HG03558 (cell line): ENCODE measurements around the gene RABGAP1L.
"Not testable (repeated sequence)": the region's sequence is repeated elsewhere in the genome, so short reads cannot be mapped to it uniquely, and the experiment has no call there.

ENCODE experiments used
- ATAC-seq: cut with Tn5 transposase; IDR thresholded peaks from one replicate; pipeline ENCODE4 v1.9.1; 2021; ENCODE audit warnings: moderate number of reproducible peaks; ENCODE audit not compliant: unreplicated experiment; ENCODE audit errors: extremely low read depth

RABGAP1L gene

DNA sequence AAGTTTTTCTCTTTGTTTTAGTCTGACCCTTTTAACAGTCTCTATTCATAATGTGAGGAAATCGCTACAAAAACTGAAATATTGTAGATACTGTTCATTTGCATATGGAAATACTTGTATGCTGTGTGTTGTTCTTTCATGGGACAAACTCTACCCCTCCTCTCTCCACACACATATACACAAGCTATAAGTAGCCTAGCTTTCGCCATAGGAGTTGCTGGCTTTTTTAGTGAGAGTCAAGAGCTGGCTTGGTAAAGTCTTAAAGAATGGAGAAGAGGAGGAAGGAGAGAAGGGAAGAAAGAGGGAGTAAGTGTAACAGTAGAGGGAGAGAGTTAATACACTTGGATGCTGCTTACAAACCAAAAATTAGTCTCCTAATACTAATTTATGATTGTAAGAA, 115.6 kb downstream of the RABGAP1L start:
- ATAC-seq = no peak

DNA sequence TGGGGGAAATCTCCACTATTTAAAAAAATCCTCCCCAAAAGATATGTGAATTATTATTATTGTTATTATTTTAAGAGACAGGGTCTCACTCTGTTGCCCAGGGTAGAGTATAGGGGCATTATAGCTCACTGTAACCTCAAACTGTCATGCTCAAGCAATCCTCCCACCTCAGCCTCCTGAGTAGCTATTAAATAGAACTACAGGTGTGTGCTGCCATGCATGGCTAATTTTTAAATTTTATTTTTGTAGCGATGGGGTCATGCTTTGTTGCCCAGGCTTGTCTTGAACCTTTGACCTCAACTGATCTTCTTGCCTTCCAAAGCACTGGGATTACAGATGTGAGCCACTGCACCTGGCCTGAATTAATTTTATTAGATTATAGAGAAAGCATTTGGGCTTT, 116.8 kb downstream of the RABGAP1L start:
- no peak for ATAC-seq

DNA sequence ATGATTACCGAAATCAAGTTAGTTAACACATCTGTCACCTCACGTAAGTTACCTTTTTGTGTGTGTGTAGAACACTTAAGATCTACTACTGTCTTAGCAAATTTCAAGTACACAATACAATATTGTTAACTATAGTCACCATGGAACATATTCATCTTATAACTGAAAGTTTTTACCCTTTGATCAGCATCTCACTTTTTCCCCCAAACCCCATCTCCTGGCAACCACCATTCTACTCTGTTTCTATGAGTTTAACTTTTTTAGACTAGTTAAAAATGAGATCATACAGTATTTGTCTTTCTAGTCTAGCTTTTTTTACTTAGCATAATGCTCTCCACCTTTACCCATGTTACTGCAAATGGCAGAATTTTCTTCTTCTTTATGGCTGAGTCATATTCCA, 124.7 kb downstream of the RABGAP1L start:
- ATAC-seq = no peak

DNA sequence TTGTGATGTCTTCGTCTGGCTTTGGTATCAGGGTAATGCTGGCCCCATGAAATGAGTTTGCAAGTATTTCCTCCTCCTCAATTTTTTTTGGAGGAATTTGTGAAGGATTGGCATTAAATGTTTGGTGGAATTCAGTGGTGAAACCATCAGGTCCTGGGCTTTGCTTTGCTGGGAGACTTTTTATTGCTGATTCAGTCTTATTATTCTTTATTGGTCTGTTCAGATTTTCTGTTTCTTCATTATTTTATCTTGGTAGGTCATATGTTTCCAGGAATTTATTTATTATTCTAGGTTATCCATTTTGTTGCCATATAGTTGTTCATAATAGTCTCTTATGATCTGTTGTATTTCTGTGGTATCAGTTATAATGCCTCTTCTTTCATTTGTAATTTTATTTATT, 126.7 kb downstream of the RABGAP1L start:
- ATAC-seq = no peak

DNA sequence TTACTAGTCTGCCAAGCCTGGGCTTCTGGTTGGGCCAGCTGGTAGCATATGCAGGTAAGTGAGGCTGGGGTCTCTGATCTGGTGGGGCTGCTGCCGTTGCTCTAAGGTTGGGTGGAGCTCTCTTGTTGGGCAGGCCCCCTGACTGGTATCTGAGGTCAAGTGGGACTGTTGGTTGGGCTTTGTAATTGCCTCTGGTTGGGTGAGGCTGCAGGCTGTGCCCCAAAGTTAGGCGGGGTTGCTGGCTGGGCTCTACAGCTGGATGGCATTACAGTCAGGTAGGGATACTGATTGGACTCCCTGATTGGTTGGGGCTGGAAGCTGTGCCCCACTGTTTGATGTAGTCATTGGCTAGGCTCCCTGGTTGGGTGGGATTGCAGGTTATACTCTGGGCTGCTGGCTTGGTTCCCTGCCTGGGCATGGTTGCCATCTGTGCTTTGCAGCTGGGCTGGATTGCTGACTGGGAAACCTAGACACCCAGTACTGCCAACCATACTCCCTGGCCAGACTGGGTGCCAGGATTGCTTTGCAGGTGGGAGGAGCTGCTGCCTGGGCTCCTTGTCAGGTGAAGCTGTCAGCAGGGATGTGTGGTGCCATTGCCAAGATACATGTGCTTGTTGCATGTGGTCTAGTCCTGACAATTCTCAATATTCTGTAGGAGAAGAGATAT, 130.5 kb downstream of the RABGAP1L start:
- ATAC-seq = no peak

DNA sequence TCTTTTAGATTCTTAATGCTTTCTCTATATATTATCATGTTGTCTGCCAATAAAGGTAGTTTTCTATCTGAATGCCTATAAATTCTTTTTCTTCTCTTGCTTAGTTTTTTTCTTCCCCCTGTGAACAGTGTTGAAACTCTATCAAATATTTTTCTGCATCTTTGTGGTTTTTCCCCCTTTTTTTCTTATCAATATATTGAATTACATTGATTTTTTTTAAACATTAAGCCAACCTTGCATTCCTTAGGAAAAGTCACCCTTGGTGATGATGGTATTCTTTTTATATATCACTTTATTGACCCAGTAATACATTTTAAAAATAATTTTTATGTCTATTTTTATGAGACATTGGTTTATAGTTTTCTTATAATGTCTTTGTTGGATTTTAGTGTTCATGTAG, 131.7 kb downstream of the RABGAP1L start:
- no peak for ATAC-seq

DNA sequence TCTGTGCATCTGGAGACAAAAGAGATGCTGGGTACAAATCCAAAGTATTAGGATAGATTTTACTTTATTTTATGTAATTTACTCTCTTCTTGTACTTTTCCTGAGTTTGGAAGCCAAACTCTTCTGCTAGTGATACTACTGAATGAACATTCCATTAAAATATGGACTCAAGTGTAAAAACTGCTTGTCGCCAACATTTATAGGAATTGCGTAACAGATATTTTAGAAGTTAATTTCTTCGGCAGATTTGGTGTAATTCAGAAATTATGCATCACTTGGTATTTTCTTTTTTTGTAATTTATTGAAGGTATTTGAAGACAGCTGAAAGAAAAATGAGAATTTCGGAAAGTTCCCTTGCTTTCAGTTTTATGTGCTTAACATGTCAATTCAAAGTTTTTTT, 137.0 kb downstream of the RABGAP1L start:
- ATAC-seq = no peak

DNA sequence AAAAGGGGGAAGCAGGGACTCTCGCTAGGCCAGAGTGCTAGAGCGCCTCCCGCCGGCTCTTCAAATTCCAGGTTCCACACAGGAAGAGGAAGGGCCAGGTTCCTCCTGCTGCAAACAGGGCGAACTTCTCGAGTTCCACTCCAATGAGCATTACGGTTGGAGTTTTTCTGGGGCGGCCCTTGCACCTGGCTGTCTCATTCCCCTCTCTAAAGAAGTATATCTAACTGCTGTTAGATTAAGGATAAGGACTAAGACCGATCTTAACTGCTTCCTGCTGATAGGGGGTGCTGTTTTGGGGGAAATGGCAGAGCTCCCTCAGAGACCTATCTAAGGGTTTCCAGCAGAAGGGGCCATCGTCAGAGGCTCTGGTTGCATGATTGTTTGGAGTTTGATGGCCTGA, 138.0 kb downstream of the RABGAP1L start:
- ATAC-seq = no peak

DNA sequence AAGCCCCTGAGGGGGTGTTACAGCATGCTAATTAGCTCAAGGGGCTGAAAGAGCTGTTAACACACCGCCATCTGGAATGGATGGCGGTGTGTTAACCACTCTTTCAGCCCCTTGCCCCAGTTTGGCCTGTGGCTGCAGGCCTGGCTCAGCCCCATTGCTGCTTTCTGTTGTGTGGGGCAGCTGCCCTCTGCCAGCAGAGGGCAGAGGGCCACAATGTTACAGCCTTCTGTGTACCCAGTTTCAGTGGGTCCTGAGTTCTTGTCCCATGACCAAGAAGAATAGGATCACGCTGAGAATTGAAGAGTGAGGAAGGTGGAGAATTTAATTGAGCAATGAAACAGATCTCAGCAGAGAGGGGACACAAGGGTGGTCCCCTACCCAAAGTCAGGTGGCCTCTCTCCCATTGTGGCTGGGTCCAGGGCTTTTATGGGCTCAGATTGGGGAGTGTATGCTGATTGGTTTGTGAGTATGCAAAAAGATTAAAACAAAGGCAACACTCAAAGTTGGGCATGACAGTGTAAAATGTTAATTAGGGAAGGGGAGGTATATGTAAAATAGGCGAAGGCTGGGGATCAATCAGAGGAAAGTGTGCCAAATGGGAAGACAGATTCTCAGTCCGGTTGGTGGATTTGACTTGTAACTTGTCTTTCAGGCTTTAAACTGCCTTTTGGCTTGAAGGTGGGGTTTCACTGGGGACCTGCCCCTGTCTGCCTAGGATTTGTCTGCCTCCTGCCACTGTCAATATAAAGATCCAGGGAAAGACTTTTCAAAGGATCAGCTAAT, 142.2 kb downstream of the RABGAP1L start:
- no peak for ATAC-seq

DNA sequence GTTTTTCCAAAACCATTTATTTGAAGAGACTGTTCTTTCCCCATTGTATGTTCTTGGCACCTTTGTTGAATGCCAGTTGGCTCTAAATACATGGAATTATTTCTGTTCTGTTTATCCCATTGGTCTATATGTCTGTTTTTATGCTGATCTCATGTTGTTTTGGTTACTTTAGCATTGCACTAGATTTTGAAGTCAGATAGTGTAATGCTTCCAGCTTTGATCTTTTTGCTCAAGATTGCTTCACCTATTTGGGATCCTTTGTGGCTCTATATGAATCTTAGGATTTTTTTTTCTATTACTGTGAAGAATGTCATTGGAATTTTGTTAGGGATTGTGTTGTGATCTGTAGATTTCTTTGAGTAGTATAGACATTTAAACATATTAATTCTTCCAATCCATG, 149.3 kb downstream of the RABGAP1L start:
- no peak for ATAC-seq

DNA sequence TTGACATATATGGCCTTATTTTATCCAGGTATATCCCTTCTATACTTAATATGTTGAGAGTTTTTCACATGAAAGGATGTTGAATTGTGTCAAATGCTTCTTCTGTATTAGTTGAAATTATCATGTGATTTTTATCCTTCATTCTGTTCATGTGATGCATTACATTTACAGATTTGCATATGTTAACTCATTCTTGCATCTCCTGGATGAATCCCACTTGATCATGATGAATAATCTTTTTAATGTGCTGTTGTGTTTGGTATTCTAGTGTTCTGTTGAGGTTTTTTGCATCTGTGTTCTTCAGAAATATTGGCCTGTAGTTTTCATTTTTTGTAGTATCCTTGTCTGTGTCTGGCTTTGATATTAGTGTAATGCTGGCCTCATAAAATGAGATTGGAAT, 150.2 kb downstream of the RABGAP1L start:
- ATAC-seq = no peak

DNA sequence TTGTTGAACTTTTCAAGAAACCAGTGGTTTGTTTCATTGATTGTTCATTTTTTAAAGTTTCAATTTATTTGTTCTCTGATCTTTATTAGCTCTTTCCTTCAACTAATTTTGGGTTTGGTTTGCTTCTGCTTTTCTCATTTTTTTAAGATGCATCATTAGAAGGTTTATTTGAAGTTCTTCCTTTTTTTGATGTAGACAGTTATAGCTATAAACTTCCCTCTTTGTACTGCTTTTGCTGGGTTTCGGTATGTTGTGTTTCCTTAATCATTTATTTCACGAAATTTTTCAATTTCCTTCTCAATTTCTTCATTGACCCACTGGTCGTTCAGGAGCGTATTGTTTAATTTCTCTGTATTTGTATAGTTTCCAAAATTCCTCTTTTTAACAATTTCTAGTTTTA, 155.1 kb downstream of the RABGAP1L start:
- no peak for ATAC-seq

DNA sequence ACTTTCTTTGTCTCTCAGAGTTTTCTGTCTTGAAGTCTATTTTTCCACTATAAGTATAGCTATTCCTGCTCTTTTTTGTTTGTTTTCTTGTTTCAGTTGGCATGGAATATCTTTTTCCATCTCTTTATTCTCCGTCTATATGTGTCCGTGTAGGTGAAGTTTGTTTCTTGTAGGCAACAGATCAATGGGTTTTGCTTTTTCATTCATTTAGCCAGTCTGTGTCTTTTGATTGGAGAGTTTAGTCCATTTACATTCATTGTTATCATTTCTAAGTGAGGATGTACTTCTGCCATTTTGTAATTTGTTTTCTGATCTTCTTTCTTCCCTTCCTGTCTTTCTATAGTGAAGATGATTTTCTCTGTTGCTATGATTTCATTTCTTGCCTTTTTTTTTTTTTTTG, 155.9 kb downstream of the RABGAP1L start:
- no peak for ATAC-seq

DNA sequence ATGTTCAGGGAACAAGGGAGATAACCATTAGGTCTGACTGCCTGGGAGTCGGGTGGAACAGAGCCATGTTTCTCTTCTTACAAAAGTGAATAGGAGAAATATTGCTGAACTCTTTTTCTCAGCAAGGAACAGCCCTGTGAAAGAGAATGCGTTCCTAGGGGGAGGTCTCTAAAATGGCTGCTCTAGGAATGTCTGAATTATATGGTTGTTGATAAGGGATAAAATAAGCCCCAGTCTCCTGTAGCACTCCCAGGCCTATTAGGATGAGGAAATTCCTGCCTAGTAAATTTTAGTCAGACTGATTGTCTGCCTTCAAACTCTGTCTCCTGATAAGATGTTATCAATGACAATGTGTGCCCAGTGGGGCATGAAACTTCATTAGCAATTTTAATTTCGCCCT, 161.6 kb downstream of the RABGAP1L start:
- ATAC-seq = not testable (repeated sequence)

DNA sequence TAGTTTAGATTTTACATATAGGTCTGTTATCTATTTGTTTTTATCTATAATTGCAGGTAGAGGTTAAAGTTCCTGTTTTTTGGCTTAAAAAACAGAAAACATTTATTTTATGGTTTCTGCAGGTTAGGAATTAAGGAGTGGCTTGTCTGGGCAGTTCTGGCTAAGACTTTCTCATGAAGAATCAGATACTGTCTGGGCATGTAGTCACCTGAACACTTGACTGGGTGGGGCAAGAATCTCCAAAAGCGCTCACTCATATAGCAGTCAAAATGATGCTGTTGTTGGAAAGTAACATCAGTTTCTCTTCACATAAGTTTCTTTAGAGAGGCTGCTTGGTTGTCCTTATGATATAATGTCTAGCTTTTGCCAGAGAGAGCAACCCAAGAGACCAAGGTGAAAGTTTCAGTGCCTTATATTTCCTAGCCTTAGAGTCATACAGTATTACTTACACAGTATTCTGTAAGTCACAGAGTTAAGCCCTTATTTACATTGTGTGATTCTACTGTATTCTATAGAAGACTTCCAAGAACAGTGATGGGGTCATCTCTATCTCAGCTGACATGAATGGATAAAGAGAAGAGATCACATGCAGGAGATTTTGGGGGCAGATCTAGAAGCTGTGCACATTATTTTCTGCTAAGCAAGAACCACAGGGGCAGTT, 163.0 kb downstream of the RABGAP1L start:
- ATAC-seq = no peak

DNA sequence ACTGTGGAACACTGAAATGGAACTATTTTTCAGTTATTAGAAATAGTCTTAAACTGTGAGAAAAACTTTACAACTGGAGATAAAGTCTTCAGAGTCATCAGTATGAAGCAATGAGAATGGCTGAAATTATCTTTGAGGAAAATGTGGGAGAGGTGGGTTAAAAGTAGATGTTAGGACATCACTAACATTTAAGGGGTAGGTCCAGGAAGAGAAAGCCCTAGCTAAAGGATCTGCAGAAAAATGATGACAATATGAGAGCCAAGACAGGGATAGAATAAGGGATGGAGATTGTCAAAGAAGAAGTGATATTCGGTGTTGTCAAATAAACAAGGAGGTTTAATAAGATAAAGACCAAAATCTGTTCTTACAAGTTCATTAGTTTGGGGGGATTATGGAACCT, 165.2 kb downstream of the RABGAP1L start:
- ATAC-seq = no peak

DNA sequence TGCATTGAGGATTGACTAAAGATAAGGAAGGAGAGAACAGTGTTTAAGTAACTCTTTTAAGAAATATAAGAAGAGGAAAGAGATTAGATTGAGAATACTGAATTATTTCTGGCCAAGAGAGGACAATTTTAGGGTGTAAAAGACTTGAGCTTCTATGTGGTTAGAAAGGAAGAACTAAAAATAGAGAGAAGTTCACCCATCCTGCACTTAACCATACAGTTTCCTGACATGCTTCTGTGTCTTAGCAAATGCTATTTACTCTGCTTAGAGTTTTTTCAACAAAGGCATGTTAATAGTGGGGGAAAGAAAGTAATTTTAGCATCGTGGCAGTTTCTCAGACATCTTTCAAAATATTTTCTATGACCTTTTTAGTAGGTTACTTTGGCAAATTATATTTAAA, 165.6 kb downstream of the RABGAP1L start:
- no peak for ATAC-seq

DNA sequence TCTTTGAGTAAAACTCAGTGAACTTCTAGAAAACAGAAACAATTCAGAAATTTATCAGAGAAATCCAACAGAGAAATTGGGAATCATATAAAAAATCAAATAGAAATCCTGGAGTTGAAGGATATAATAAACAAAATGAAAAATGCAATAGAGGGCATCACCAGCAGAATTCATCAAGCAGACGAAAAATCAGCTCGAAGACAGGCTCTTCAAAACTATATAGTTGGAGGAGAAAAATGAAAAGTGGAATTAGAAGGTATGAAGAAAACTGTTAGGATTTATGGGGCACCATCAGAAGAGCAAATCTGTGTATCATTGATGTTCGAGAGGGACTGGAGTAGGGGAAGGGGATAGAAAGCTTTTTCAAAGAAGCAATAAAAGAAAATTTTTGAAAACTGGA, 167.0 kb downstream of the RABGAP1L start:
- no peak for ATAC-seq

DNA sequence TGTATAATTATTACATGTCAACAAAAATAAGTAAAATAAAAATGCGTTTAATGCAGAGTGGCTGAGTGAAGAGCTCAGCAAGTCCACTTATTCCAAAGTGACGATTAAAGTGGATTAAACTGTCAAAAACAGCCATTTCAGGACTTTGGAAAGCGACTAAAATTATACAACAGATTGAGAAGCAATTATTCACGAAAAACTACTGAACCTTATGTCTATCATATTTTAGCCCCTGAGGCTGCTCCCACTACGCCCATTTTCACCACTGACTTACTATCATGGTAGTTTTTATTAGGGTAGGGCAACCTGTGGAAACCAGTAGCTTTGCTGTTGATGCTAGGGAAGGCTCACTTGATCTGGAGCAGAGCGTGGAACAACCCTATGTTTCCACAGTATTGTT, 174.1 kb downstream of the RABGAP1L start:
- ATAC-seq = no peak

DNA sequence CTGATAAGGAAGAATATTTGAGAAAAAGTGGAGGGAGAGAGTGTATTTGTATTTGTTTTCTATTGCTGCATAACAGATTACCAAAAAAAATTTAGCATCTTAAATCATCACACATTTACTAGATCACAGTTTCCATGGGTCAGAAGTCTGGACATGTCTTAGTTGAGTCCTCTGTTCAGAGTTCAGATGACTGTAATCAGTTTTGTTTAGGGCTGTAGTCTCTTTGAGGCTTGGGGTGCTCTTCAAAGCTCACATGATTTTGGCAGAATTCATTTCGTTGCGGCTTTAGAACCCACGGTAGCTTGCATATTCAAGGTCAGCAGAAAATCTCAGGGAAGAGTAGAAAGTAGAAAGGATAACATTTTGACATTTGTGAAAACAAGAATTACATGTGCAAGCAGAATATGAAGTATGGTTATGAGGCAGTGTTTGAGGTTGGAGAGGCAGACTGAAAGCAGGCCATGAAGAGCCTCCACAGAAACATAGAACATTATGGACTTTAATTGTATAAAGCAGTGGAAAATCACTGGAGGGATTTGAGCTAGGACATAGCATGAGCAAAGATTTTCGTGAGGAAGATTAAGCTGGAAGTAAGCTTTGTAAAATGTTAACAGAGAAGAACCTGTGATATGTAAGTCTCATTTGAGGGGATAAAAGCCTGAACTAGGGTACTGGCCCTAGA, 177.8 kb downstream of the RABGAP1L start:
- no peak for ATAC-seq

DNA sequence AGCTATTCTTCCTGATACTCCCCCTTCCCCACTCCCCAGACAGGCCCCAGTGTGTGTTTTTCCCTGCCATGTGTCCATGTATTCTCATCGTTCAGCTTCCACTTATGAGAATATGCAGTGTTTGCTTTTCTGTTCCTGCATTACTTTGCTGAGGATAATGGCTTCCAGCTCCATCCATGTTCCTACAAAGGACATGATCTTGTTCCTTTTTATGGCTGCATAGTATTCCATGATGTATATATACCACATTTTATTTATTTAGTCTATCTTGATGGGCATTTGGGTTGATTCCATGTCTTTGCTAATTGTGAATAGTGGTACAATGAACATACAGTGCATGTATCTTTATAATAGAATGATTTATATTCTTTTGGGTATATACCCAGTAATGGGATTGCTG, 181.1 kb downstream of the RABGAP1L start:
- ATAC-seq = not testable (repeated sequence)
